Measurements from ENCODE around the gene PTPRM.

Gene PTPRM

GRCh38 chr18:7677424-7677823, 110.3 kb downstream of the PTPRM start:
- DNase-seq: no peak

GRCh38 chr18:7678389-7678788, 111.3 kb downstream of the PTPRM start:
- DNase-seq: no peak

GRCh38 chr18:7678801-7679200, 111.7 kb downstream of the PTPRM start:
- no peak for DNase-seq

- DNase-seq: no peak
These were observed 114.2 kb downstream of the PTPRM start for GRCh38 chr18:7681298-7681697.

GRCh38 chr18:7682321-7682720, 115.2 kb downstream of the PTPRM start:
- DNase-seq: no peak

GRCh38 chr18:7683753-7684152, 116.6 kb downstream of the PTPRM start:
- no peak for DNase-seq

- DNase-seq: no peak
These were observed 117.2 kb downstream of the PTPRM start for GRCh38 chr18:7684357-7684756.

- no peak for DNase-seq
These were observed 117.8 kb downstream of the PTPRM start for GRCh38 chr18:7684966-7685365.

GRCh38 chr18:7686278-7686677, 119.2 kb downstream of the PTPRM start:
- no peak for DNase-seq

GRCh38 chr18:7688580-7688979, 121.5 kb downstream of the PTPRM start:
- DNase-seq: no peak

- DNase-seq: no peak
These were observed 124.1 kb downstream of the PTPRM start for GRCh38 chr18:7691206-7691605.

- no peak for DNase-seq
These were observed 129.7 kb downstream of the PTPRM start for GRCh38 chr18:7696780-7697179.

GRCh38 chr18:7697306-7697705, 130.2 kb downstream of the PTPRM start:
- DNase-seq: no peak

- DNase-seq: no peak
These were observed 144.4 kb downstream of the PTPRM start for GRCh38 chr18:7711495-7711894.

- no peak for DNase-seq
These were observed 153.3 kb downstream of the PTPRM start for GRCh38 chr18:7720395-7720794.

- DNase-seq: no peak
These were observed 154.4 kb downstream of the PTPRM start for GRCh38 chr18:7721532-7721931.

GRCh38 chr18:7722955-7723354, 155.8 kb downstream of the PTPRM start:
- DNase-seq: no peak

- no peak for DNase-seq
These were observed 156.4 kb downstream of the PTPRM start for GRCh38 chr18:7723558-7723957.

- DNase-seq: no peak
These were observed 158.4 kb downstream of the PTPRM start for GRCh38 chr18:7725473-7725872.

- no peak for DNase-seq
These were observed 158.8 kb downstream of the PTPRM start for GRCh38 chr18:7725897-7726296.

GRCh38 chr18:7726522-7726921, 159.4 kb downstream of the PTPRM start:
- DNase-seq: no peak

- DNase-seq: no peak
These were observed 160.4 kb downstream of the PTPRM start for GRCh38 chr18:7727361-7728076.

GRCh38 chr18:7728297-7728696, 161.2 kb downstream of the PTPRM start:
- no peak for DNase-seq

- no peak for DNase-seq
These were observed 162.8 kb downstream of the PTPRM start for GRCh38 chr18:7729868-7730267.

- no peak for DNase-seq
These were observed 163.6 kb downstream of the PTPRM start for GRCh38 chr18:7730682-7731081.
